Activated T-helper 1 cell treated with anti-CD3 and anti-CD28 coated beads, Interleukin-12 subunit alpha, Interleukin-12 subunit beta, Interleukin-2, Interleukin-4 antibody, amounts not matched to agents 30 ng/mL and 10 ng/mL and 1 ng/mL, durations not matched to agents 14 hours and 24 hours and 36 hours (primary cell): ENCODE data around the gene COL17A1. TPM values are rescaled to one million over a fixed set of nuclear protein-coding genes. Genes with fewer than 3 reads are reported as not detected.

Experiments used
- DNase-seq: peaks from one replicate; pipeline ENCODE4 v3.0.0; 2021; ENCODE audit warnings: low spot score
- H3K27ac Mint-ChIP-seq: one replicate; pipeline ENCODE4 v1.8.0; 2021; ENCODE audit warnings: mild to moderate bottlenecking, mixed read lengths
- H3K27me3 Mint-ChIP-seq: one replicate; pipeline ENCODE4 v1.8.0; 2022; ENCODE audit warnings: mild to moderate bottlenecking, moderate library complexity, mixed read lengths; ENCODE audit not compliant: insufficient read depth
- H3K36me3 Mint-ChIP-seq: one replicate; pipeline ENCODE4 v1.8.0; 2021; ENCODE audit warnings: low read depth, mixed read lengths
- H3K4me1 Mint-ChIP-seq: one replicate; pipeline ENCODE4 v1.8.0; 2021; ENCODE audit warnings: low read depth, mixed read lengths
- H3K4me3 Mint-ChIP-seq: one replicate; pipeline ENCODE4 v1.8.0; 2021; ENCODE audit warnings: mild to moderate bottlenecking, moderate library complexity, mixed read lengths
- H3K9me3 Mint-ChIP-seq: one replicate; pipeline ENCODE4 v1.8.0; 2021; ENCODE audit warnings: mixed read lengths
- intact Hi-C: fragments of 100-400 bp; cut with micrococcal nuclease; formaldehyde crosslinking; loops from one replicate; pipeline ENCODE4 v1.15.1; 2024
- total RNA-seq: library from RNA; stranded (reverse); gene quantifications from 2 replicates; pipeline ENCODE4 v1.2.3, GENCODE V29; 2022

The COL17A1 gene
- total RNA-seq, 1 donor from 2014 or later, result not detected

GRCh38 chr10:103982639-103983038 lies 103.0 kb downstream of the COL17A1 start:
- H3K4me1 Mint-ChIP-seq, result peaks cover 56% of the 10 kb centered on the region
- H3K27ac Mint-ChIP-seq, result peak overlapping the region; percentile 40
- intact Hi-C loops, result loop anchor here (1.0 to 5.0 kb wide), 3 partner anchors 14 to 140 kb away; partner anchors contain the start of gene SFR1
- no peak for DNase-seq
- H3K36me3 Mint-ChIP-seq, result no peaks in the 10 kb centered on the region
- no peak overlapping the region for H3K4me3 Mint-ChIP-seq
- no peaks in the 10 kb centered on the region for H3K9me3 Mint-ChIP-seq
- no peaks in the 10 kb centered on the region for H3K27me3 Mint-ChIP-seq

Other genes with a start within 250 kb of the COL17A1 start
- 9.6 and 10.4 TPM in 2 replicates for gene SH3PXD2A, start 230.3 kb downstream of the COL17A1 start, total RNA-seq
- 19.4 and 20.0 TPM in 2 replicates for gene STN1, start 167.7 kb downstream of the COL17A1 start, total RNA-seq
- 25.0 and 27.1 TPM in 2 replicates for gene SLK, start 118.7 kb downstream of the COL17A1 start, total RNA-seq
- 13.8 and 14.0 TPM in 2 replicates for gene SFR1, start 36.3 kb upstream of the COL17A1 start, total RNA-seq
- not detected in 2 replicates for gene CFAP43, start 146.5 kb upstream of the COL17A1 start, total RNA-seq
- 125 TPM in 2 replicates for gene GSTO1, start 169.0 kb upstream of the COL17A1 start, total RNA-seq
- 1.1 and 1.2 TPM in 2 replicates for gene GSTO2, start 183.3 kb upstream of the COL17A1 start, total RNA-seq